Loucy (cell line): Measurements from ENCODE around the gene SPOCK1.

Experiments
- H2AFZ ChIP-seq: fragments of 200-600 bp; sonication (generic); 2 replicates; pipeline ENCODE4 v1.6.0; 2016; ENCODE audit warnings: antibody characterized with exemption, mild to moderate bottlenecking, low read length, moderate library complexity
- H3F3A ChIP-seq: fragments of 200-600 bp; 2 replicates; pipeline ENCODE4 v1.6.0; 2016; ENCODE audit warnings: antibody characterized with exemption, low read depth, mild to moderate bottlenecking
- H3K27me3 ChIP-seq: fragments of 200-600 bp; sonication (generic); 2 replicates; pipeline ENCODE4 v1.6.1; 2014; ENCODE audit warnings: low read length, mild to moderate bottlenecking; ENCODE audit not compliant: insufficient read depth, poor library complexity, severe bottlenecking
- H3K36me3 ChIP-seq: fragments of 200-600 bp; sonication (generic); 2 replicates; pipeline ENCODE4 v1.6.1; 2016; ENCODE audit warnings: low read length; ENCODE audit not compliant: insufficient read depth
- H3K4me1 ChIP-seq: fragments of 200-600 bp; sonication (generic); 2 replicates; pipeline ENCODE4 v1.5.1; 2014; ENCODE audit warnings: low read length, mild to moderate bottlenecking; ENCODE audit not compliant: insufficient read depth, poor library complexity, severe bottlenecking
- H3K4me2 ChIP-seq: fragments of 200-600 bp; sonication (generic); 2 replicates; pipeline ENCODE4 v1.6.0; 2014; ENCODE audit warnings: antibody characterized with exemption, low read length, low read depth, mild to moderate bottlenecking; ENCODE audit not compliant: poor library complexity, severe bottlenecking
- H3K4me3 ChIP-seq: fragments of 200-600 bp; sonication (generic); 2 replicates; pipeline ENCODE4 v1.5.1; 2014; ENCODE audit warnings: low read length, mild to moderate bottlenecking, mixed read lengths; ENCODE audit not compliant: poor library complexity, severe bottlenecking
- H3K79me2 ChIP-seq: fragments of 200-600 bp; sonication (generic); 2 replicates; pipeline ENCODE4 v1.6.1; 2014; ENCODE audit warnings: low read length; ENCODE audit not compliant: insufficient read depth
- H3K9ac ChIP-seq: fragments of 200-600 bp; sonication (generic); 2 replicates; pipeline ENCODE4 v1.6.0; 2014; ENCODE audit warnings: mild to moderate bottlenecking, low read depth, low read length, moderate library complexity; ENCODE audit not compliant: poor library complexity, severe bottlenecking
- H3K9me2 ChIP-seq: fragments of 200-600 bp; sonication (generic); replicated peaks from 2 replicates; pipeline ENCODE4 v1.6.1; 2016; ENCODE audit warnings: low read depth, low read length, mixed read lengths
- H3K9me3 ChIP-seq: fragments of 200-600 bp; sonication (generic); 2 replicates; pipeline ENCODE4 v1.6.1; 2014; ENCODE audit warnings: mild to moderate bottlenecking, antibody characterized with exemption, low read length, low read depth; ENCODE audit not compliant: insufficient read depth
- H4K20me1 ChIP-seq: fragments of 200-600 bp; sonication (generic); 2 replicates; pipeline ENCODE4 v1.6.0; 2014; ENCODE audit warnings: antibody characterized with exemption, low read length, mild to moderate bottlenecking; ENCODE audit not compliant: insufficient read depth, poor library complexity, severe bottlenecking
- CTCF ChIP-seq: fragments of 200-600 bp; sonication (generic); conservative IDR thresholded peaks from 2 replicates; pipeline ENCODE4 v1.5.1; 2014; ENCODE audit warnings: mild to moderate bottlenecking, antibody characterized with exemption, low read length
- EZH2phosphoT487 ChIP-seq: fragments of 200-600 bp; IDR thresholded peaks from 2 replicates; pipeline ENCODE4 v1.6.1; 2018; ENCODE audit warnings: antibody characterized with exemption, mild to moderate bottlenecking, moderate library complexity, borderline replicate concordance

The SPOCK1 gene

DNA sequence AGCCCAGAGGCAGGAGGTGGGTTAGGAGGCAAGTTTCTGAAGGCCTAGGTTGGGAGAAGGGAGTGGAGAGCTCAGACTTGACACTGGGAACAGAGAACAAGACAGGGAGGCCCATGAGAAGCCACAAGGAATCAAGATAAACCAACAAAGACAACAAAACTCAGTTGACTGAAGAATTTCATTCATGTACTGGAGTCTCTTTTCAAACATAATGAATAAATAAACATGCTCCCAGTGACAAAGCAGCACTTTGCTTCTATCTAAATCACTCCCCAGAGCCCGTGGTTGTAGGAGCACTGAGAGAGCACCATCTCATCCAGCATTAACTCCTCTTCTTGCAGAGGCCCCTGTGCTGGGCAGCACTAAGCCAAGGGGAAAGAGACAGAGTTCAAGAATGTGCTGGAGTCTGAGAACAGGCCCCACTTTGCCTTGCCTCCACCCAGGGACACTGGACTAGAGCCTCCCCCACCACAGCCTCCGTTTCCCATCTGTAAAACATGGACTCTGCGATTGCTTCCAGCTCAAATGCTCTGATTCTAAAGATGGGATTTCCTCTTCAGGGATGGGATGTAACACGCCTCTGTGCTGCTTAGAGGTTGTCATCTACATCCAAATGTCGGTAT lies 282.0 kb downstream of the SPOCK1 start:
- H3K4me2 ChIP-seq: no peak overlapping the region
- no peaks in the 10 kb centered on the region for H3K79me2 ChIP-seq
- H3F3A ChIP-seq: no peaks in the 10 kb centered on the region
- no peaks in the 10 kb centered on the region for H3K9me3 ChIP-seq
- H3K27me3 ChIP-seq: no peaks in the 10 kb centered on the region
- H3K9ac ChIP-seq: no peak overlapping the region
- H2AFZ ChIP-seq: no peak overlapping the region
- no peaks in the 10 kb centered on the region for H4K20me1 ChIP-seq
- H3K4me3 ChIP-seq: no peak overlapping the region
- no peaks in the 10 kb centered on the region for H3K4me1 ChIP-seq
- TF ChIP-seq EZH2phosphoT487 (no peak), CTCF (no peak)
- H3K9me2 ChIP-seq: no peaks in the 10 kb centered on the region
- no peaks in the 10 kb centered on the region for H3K36me3 ChIP-seq

DNA sequence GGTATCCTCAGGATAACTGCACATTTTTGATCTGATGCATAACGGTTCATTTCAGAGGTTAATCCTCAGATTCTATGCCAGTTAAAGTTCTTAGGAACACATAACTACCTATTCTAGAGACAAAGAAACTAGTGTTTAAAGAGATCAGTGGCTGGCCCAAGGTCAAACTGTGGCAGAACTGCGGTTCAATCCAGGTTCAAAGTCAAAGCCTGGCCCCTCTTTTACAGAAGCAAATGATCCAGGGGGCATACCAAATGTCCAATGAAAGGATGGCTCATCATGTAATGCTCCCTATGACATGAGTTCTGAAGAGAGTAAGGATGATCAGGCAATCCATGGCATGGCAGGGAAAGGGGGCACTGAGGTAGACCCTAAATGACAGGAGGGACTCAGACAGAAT lies 283.3 kb downstream of the SPOCK1 start:
- H3K4me3 ChIP-seq: no peak overlapping the region
- no peaks in the 10 kb centered on the region for H3K9me2 ChIP-seq
- H3F3A ChIP-seq: no peaks in the 10 kb centered on the region
- no peaks in the 10 kb centered on the region for H3K79me2 ChIP-seq
- H4K20me1 ChIP-seq: no peaks in the 10 kb centered on the region
- no peaks in the 10 kb centered on the region for H3K9me3 ChIP-seq
- H3K4me2 ChIP-seq: no peak overlapping the region
- no peaks in the 10 kb centered on the region for H3K36me3 ChIP-seq
- H3K4me1 ChIP-seq: no peaks in the 10 kb centered on the region
- TF ChIP-seq EZH2phosphoT487 (no peak), CTCF (no peak)
- H3K27me3 ChIP-seq: no peaks in the 10 kb centered on the region
- no peak overlapping the region for H3K9ac ChIP-seq
- H2AFZ ChIP-seq: no peak overlapping the region

- H3K9me3 ChIP-seq: no peaks in the 10 kb centered on the region
- no peaks in the 10 kb centered on the region for H3K27me3 ChIP-seq
- no peaks in the 10 kb centered on the region for H3K4me1 ChIP-seq
- no peak overlapping the region for H3K9ac ChIP-seq
- no peaks in the 10 kb centered on the region for H4K20me1 ChIP-seq
- H3K79me2 ChIP-seq: no peaks in the 10 kb centered on the region
- no peaks in the 10 kb centered on the region for H3F3A ChIP-seq
- no peak overlapping the region for H3K4me3 ChIP-seq
- H3K4me2 ChIP-seq: no peak overlapping the region
- H2AFZ ChIP-seq: no peak overlapping the region
- TF ChIP-seq CTCF: no peak
- no peak for TF ChIP-seq EZH2phosphoT487
- H3K36me3 ChIP-seq: no peaks in the 10 kb centered on the region
- no peaks in the 10 kb centered on the region for H3K9me2 ChIP-seq
Measured at GRCh38 chr5:137215261-137215660, 283.9 kb downstream of the SPOCK1 start.
